ENCODE measurements around the gene BOLL. TPM values are rescaled to one million over a fixed set of nuclear protein-coding genes. Genes with fewer than 3 reads are reported as not detected.
A peak's percentile ranks its signal among the peaks of the same experiment; 100 is the strongest.

Gene BOLL
- total RNA-seq, 1 donor from 2014 or later = not detected

DNA sequence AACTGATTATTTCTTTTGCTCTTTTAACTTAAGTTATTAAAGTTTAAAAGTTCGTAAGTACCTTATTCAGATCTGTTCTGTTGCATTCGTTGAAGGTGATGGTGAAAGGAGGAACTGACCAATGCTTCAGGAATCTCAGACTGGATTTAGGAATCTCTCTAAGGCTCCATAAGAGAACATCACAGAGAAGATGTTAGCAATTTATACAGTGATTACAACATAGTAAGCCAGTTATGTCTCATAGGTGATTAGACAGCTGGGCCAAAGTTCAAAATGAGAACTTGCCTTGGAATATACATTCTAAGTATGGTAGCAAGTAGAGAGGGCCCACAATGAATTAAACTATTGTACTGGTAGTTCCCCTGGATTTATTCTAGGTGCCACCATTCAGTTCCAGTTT lies 76.8 kb downstream of the BOLL start:
- peaks cover 5% of the 10 kb centered on the region for H3K4me1 Mint-ChIP-seq (ENCODE audit: low read depth, unreplicated experiment)
- H3K4me3 Mint-ChIP-seq (ENCODE audit: unreplicated experiment) = no peak overlapping the region
- peaks cover 2% of the 10 kb centered on the region for H3K27me3 Mint-ChIP-seq (ENCODE audit: unreplicated experiment)
- DNase-seq = no peak
- no peaks in the 10 kb centered on the region for H3K36me3 Mint-ChIP-seq (ENCODE audit: unreplicated experiment)
- no peaks in the 10 kb centered on the region for H3K9me3 Mint-ChIP-seq (ENCODE audit: unreplicated experiment)
- TF ChIP-seq, protein P1, sequence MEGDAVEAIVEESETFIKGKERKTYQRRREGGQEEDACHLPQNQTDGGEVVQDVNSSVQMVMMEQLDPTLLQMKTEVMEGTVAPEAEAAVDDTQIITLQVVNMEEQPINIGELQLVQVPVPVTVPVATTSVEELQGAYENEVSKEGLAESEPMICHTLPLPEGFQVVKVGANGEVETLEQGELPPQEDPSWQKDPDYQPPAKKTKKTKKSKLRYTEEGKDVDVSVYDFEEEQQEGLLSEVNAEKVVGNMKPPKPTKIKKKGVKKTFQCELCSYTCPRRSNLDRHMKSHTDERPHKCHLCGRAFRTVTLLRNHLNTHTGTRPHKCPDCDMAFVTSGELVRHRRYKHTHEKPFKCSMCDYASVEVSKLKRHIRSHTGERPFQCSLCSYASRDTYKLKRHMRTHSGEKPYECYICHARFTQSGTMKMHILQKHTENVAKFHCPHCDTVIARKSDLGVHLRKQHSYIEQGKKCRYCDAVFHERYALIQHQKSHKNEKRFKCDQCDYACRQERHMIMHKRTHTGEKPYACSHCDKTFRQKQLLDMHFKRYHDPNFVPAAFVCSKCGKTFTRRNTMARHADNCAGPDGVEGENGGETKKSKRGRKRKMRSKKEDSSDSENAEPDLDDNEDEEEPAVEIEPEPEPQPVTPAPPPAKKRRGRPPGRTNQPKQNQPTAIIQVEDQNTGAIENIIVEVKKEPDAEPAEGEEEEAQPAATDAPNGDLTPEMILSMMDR (IDR thresholded peaks at IDR 0.05; ENCODE audit: partially characterized antibody, unreplicated experiment) = no peak
- H3K27ac Mint-ChIP-seq (ENCODE audit: unreplicated experiment) = no peak overlapping the region

DNA sequence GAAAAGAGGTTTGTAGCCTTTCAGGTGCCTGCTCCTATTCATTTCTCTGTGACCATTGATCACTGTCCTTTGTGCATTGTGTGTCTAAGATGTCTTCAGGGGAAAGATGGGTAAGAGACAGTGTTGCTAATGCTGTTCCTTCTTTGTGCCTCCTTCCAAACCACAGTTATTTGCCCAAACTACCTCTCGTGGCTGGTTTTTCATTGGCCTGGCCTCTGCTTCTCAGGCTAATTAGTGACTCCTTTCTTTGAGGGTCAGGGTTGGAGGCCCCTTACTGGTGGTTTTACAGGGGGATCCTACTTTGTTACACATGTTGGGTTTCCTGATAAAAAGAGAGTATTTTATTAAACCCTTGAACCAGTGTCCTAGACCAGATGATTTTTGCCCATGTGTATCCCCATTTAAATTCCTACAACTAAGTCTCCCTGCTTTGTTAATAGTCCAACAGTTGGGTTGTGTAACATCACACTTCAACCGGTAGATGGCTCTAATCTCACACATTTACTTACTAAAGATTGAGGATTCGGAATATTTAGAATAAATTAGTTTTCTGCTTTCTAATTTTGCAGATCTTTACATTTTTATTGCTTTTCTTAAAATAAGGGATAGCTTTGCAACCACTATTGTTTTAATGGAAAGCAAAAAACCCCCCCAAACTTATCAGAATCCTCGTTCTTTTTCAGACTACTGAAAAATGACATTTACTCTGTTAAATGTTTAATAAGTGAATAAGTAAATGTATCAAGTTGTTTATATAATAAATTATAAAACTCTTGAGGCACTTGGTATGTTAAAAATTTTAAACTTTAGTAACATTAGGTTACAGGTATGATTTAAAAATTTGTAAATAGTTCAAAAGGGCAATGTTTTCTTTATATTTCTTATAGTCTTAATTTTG lies 77.6 kb downstream of the BOLL start:
- Mint-ChIP-seq H3K27ac (ENCODE audit: unreplicated experiment) (no peak overlapping the region), H3K4me3 (ENCODE audit: unreplicated experiment) (peak overlapping the region; percentile 91), H3K36me3 (ENCODE audit: unreplicated experiment) (no peaks in the 10 kb centered on the region), H3K27me3 (ENCODE audit: unreplicated experiment) (peaks cover 2% of the 10 kb centered on the region), H3K9me3 (ENCODE audit: unreplicated experiment) (no peaks in the 10 kb centered on the region), H3K4me1 (ENCODE audit: low read depth, unreplicated experiment) (peaks cover 5% of the 10 kb centered on the region)
- DNase-seq = no peak
- TF ChIP-seq, protein P1 (IDR thresholded peaks at IDR 0.05; ENCODE audit: partially characterized antibody, unreplicated experiment) = peak; percentile 77

GRCh38 chr2:197706839-197707207 lies 78.3 kb downstream of the BOLL start:
- Mint-ChIP-seq H3K4me1 (ENCODE audit: low read depth, unreplicated experiment) (peaks cover 5% of the 10 kb centered on the region), H3K27ac (ENCODE audit: unreplicated experiment) (no peak overlapping the region), H3K4me3 (ENCODE audit: unreplicated experiment) (peak overlapping the region; percentile 91), H3K36me3 (ENCODE audit: unreplicated experiment) (no peaks in the 10 kb centered on the region), H3K27me3 (ENCODE audit: unreplicated experiment) (peaks cover 2% of the 10 kb centered on the region), H3K9me3 (ENCODE audit: unreplicated experiment) (no peaks in the 10 kb centered on the region)
- TF ChIP-seq, protein P1 (IDR thresholded peaks at IDR 0.05; ENCODE audit: partially characterized antibody, unreplicated experiment) = no peak
- no peak for DNase-seq

DNA sequence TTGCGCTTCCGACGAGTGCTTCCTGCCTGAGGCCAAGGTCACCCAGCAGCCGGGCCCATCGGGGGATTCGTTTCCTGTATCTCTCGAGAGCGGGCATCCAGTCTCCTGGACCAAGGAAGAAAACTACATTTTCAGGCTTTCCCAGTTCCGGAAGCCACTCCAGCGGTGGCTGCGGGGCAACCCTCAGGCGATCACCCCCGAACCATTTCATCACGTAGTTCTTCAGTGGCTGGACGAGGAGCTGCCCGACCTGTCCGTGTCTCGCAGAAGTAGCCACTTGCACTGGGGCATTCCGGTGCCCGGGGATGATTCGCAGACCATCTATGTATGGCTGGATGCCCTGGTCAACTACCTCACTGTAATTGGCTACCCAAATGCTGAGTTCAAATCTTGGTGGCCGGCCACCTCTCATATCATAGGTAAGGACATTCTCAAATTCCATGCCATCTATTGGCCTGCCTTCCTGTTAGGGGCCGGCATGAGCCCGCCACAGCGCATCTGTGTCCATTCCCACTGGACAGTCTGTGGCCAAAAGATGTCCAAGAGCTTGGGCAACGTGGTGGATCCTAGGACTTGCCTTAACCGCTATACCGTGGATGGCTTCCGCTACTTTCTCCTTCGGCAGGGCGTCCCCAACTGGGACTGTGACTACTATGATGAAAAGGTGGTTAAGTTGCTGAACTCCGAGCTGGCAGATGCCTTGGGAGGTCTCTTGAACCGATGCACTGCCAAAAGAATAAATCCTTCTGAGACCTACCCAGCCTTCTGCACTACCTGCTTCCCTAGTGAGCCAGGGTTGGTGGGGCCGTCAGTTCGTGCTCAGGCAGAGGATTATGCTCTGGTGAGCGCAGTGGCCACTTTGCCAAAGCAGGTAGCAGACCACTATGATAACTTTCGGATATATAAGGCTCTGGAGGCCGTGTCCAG lies 78.9 kb downstream of the BOLL start:
- DNase-seq = peak; percentile 15
- peak overlapping the region; percentile 91 for H3K4me3 Mint-ChIP-seq (ENCODE audit: unreplicated experiment)

More for the DNA sequence above, 78.9 kb downstream of the BOLL start:
- Mint-ChIP-seq H3K36me3 (ENCODE audit: unreplicated experiment) (no peaks in the 10 kb centered on the region), H3K4me1 (ENCODE audit: low read depth, unreplicated experiment) (peaks cover 5% of the 10 kb centered on the region), H3K9me3 (ENCODE audit: unreplicated experiment) (no peaks in the 10 kb centered on the region), H3K27ac (ENCODE audit: unreplicated experiment) (no peak overlapping the region), H3K27me3 (ENCODE audit: unreplicated experiment) (peaks cover 2% of the 10 kb centered on the region)
- TF ChIP-seq, protein P1 (IDR thresholded peaks at IDR 0.05; ENCODE audit: partially characterized antibody, unreplicated experiment) = no peak
